ENCODE measurements around the gene DPYSL5. TPM values are rescaled to one million over a fixed set of nuclear protein-coding genes. Genes with fewer than 3 reads are reported as not detected.

The DPYSL5 gene
- total and polyA plus RNA-seq, 4 donors, result not detected

DNA sequence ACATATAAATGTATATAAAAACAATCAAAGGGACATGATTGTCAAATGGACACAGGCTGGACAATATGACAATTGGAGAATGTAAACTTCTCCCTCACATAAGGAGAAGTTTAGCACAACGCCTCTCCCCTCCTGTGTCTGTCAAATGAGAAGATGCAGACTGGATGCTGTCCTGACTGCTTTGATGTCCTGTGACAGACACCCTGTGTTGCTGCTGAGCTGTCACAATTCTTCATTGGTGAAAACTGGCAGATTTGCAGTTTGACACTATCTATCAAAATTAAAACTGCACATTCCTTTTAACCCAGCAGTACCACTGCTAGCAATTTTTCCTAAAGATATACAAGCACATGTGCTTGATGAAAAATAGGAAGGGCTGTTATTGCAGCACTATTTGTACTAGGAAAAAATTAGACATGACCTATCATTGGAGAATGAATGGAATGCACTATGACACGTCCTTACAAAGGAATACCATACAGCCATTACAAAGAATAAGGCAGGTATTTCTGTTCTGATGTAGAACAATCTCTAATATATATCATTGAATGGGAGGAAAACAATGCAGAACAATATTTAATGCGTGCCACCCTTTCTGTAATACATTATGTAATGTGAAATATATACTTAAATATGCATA, 12.4 kb downstream of the DPYSL5 start:
- Histone ChIP-seq H3K27ac (ENCODE audit: low read depth in 1 of 2, low read length in 2 of 2) (no peak overlapping the region), H3K9me3 (ENCODE audit: control insufficient read depth, low read length) (no peaks in the 10 kb centered on the region), H3K27me3 (ENCODE audit: control insufficient read depth in 1 of 2, insufficient read depth in 2 of 2, low read length in 1 of 2) (no peaks in the 10 kb centered on the region), H3K36me3 (ENCODE audit: control insufficient read depth in 1 of 2, insufficient read depth in 2 of 2, low read length in 1 of 2) (no peaks in the 10 kb centered on the region), H3K4me1 (ENCODE audit: control insufficient read depth in 1 of 2, insufficient read depth in 2 of 2, low read length in 2 of 2) (no peaks in the 10 kb centered on the region), H3K4me3 (ENCODE audit: low read length in 2 of 2) (no peak overlapping the region)
- WGBS, 2 donors, result 63 to 66% methylated on average over 3 of the region's 3 CpGs
- DNase-seq (no peak), ATAC-seq (ENCODE audit: low FRiP score) (no peak)
- intact Hi-C loops (cut with DNase I), result no loop called here

DNA sequence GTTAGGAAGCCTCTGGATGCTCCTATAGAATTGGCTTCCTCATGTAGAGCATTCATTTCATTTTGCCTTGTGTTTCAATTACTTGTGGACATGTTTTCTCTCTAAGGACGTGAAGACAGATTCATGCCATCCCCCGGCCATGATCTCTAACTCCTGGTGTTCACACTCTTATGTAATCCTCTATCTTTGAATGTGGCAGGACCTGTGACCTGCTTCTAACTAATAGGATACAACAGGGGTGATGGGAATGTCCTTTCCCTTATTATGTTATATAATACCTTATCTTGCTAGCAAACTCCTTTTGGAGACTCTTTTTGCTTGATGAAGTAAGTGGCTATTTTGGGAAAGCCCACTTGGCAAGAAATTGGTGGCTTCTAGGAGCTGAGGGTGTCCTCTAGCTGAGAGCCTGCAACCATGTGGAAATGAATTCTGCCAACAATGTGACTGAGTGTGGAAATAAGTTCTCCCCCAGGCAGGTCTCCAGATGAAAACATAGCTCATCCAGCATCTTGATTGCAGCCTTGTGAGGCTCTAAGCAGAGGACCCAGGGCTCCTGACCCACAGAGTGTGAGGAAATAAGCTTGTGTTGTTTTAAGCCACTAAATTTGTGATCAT, 13.8 kb downstream of the DPYSL5 start:
- H3K27ac ChIP-seq (ENCODE audit: low read depth in 1 of 2, low read length in 2 of 2), result no peak overlapping the region
- no peak overlapping the region for H3K4me3 ChIP-seq (ENCODE audit: low read length in 2 of 2)
- 50 to 51% methylated on average over 2 of the region's 2 CpGs for WGBS, 2 donors
- peak; percentile 38 for ATAC-seq (ENCODE audit: low FRiP score)
- DNase-seq, result no peak
- H3K4me1 ChIP-seq (ENCODE audit: control insufficient read depth in 1 of 2, insufficient read depth in 2 of 2, low read length in 2 of 2), result no peaks in the 10 kb centered on the region
- H3K9me3 ChIP-seq (ENCODE audit: control insufficient read depth, low read length), result no peaks in the 10 kb centered on the region
- H3K27me3 ChIP-seq (ENCODE audit: control insufficient read depth in 1 of 2, insufficient read depth in 2 of 2, low read length in 1 of 2), result no peaks in the 10 kb centered on the region
- intact Hi-C loops (cut with DNase I), result no loop called here
- H3K36me3 ChIP-seq (ENCODE audit: control insufficient read depth in 1 of 2, insufficient read depth in 2 of 2, low read length in 1 of 2), result no peaks in the 10 kb centered on the region

DNA sequence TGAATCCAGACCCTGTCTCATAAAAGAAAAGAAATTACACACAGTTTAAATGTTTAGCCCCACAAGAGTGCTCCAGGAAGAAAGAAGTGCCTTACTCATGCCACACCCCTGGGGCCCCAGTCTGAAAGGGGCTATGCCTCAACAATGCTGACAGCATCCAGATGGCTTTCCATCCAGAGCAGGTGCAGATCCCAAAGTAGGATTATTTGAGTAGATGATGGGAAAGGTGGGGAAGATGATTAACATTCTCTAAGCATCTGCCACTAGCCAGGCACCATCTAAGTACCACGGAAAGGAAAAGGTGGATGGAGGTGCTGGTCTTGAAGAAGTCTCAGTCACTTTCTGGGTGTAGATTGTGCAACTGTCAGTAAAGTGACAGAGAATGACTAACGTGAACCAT, 16.3 kb downstream of the DPYSL5 start:
- Histone ChIP-seq H3K4me3 (ENCODE audit: low read length in 2 of 2) (no peak overlapping the region), H3K4me1 (ENCODE audit: control insufficient read depth in 1 of 2, insufficient read depth in 2 of 2, low read length in 2 of 2) (no peaks in the 10 kb centered on the region)

DNA sequence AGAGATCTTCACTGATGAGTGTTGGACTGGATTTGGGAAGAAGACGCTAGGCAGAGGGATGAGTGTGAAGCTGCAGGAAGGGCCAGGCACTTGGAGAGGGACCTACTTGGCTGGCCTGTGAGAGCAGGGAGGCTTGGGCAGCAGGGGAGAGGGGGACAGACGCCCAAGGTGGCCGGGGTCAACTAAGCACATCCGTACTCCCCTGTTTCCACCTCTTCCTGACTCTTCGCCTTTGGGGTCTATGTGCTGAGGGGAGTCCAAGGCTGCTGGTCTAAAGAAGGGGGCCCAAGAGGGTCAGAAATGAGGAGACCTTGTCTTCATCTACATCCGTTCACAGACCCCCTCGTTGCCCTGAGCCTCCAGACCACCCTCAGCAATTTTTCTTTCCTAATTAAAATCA, 16.7 kb downstream of the DPYSL5 start:
- Histone ChIP-seq H3K27me3 (ENCODE audit: control insufficient read depth in 1 of 2, insufficient read depth in 2 of 2, low read length in 1 of 2) (no peaks in the 10 kb centered on the region), H3K4me1 (ENCODE audit: control insufficient read depth in 1 of 2, insufficient read depth in 2 of 2, low read length in 2 of 2) (no peaks in the 10 kb centered on the region), H3K9me3 (ENCODE audit: control insufficient read depth, low read length) (no peaks in the 10 kb centered on the region), H3K36me3 (ENCODE audit: control insufficient read depth in 1 of 2, insufficient read depth in 2 of 2, low read length in 1 of 2) (no peaks in the 10 kb centered on the region), H3K27ac (ENCODE audit: low read depth in 1 of 2, low read length in 2 of 2) (no peak overlapping the region), H3K4me3 (ENCODE audit: low read length in 2 of 2) (no peak overlapping the region)
- intact Hi-C loops (cut with DNase I), result no loop called here
- WGBS, 2 donors, result 90 to 93% methylated on average over 7 of the region's 7 CpGs
- no peak for ATAC-seq (ENCODE audit: low FRiP score)
- DNase-seq, result no peak

More for the DNA sequence above, 16.3 kb downstream of the DPYSL5 start:
- no peak for ATAC-seq (ENCODE audit: low FRiP score)
- no peak for DNase-seq
- Histone ChIP-seq H3K27ac (ENCODE audit: low read depth in 1 of 2, low read length in 2 of 2) (no peak overlapping the region), H3K27me3 (ENCODE audit: control insufficient read depth in 1 of 2, insufficient read depth in 2 of 2, low read length in 1 of 2) (no peaks in the 10 kb centered on the region), H3K36me3 (ENCODE audit: control insufficient read depth in 1 of 2, insufficient read depth in 2 of 2, low read length in 1 of 2) (no peaks in the 10 kb centered on the region), H3K9me3 (ENCODE audit: control insufficient read depth, low read length) (no peaks in the 10 kb centered on the region)
- intact Hi-C loops (cut with DNase I), result no loop called here
- 90 to 98% methylated on average over 2 of the region's 2 CpGs for WGBS, 2 donors

DNA sequence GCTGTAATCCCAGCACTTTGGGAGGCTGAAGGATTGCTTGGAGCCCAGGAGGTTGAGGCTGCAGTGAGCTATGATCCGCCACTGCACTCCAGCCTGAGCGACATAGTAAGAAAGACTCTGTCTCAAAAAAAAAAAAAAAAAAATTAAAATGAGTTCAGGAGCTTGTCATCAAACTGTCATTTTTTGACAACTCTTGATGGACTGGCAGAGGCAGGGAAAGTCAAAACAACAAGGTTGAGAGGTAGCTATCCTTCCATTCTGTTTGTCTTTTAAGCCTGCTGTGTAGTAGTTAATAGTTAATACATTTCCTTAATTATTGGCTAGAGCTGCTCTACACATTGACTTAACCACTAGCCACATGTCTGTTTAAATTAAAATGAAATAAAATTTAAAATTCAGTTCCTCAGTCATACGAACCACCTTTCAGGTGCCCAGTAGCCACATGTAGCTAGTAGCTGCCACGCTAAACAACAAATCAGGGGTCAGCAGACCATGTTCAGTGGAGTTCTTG, 22.7 kb downstream of the DPYSL5 start:
- no peak overlapping the region for H3K4me3 ChIP-seq (ENCODE audit: low read length in 2 of 2)
- WGBS, 2 donors, result 91 to 93% methylated on average over 4 of the region's 4 CpGs
- H3K4me1 ChIP-seq (ENCODE audit: control insufficient read depth in 1 of 2, insufficient read depth in 2 of 2, low read length in 2 of 2), result no peaks in the 10 kb centered on the region
- no peaks in the 10 kb centered on the region for H3K36me3 ChIP-seq (ENCODE audit: control insufficient read depth in 1 of 2, insufficient read depth in 2 of 2, low read length in 1 of 2)
- H3K27me3 ChIP-seq (ENCODE audit: control insufficient read depth in 1 of 2, insufficient read depth in 2 of 2, low read length in 1 of 2), result no peaks in the 10 kb centered on the region
- DNase-seq, result no peak
- intact Hi-C loops (cut with DNase I), result no loop called here
- H3K9me3 ChIP-seq (ENCODE audit: control insufficient read depth, low read length), result peaks cover 1% of the 10 kb centered on the region
- H3K27ac ChIP-seq (ENCODE audit: low read depth in 1 of 2, low read length in 2 of 2), result no peak overlapping the region
- ATAC-seq (ENCODE audit: low FRiP score), result no peak

DNA sequence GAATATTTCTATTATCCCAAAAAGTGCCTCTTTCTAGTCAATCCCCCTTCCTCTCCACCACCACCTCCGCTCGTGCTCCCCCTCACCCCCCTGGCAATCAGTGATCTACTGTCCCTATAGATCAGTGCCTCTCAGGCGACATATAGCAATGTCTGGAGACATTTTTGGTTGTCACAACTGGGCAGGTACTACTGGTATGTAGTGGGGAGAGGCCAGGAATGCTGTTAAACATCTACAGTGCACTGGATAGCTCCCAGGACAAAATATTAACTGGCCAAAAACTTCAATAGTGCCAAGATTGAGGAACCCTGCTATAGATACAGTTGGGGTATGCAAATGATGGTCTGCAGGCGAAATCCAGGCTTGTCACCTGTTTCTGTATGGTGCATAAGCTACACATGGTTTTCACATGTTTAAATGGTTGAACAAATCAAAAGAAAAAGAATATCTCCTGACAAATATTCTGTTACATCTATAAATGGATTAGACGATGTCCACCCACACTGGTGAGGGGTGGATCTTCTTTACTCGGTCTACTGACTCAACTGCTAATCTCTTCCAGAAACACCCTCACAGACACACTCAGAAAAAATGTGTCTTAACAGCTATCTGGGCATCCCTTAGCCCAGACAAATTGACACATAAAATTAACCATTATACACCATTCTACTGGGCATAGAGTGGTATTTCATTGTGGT, 25.5 kb downstream of the DPYSL5 start:
- ATAC-seq (ENCODE audit: low FRiP score) (no peak), DNase-seq (no peak)
- Histone ChIP-seq H3K36me3 (ENCODE audit: control insufficient read depth in 1 of 2, insufficient read depth in 2 of 2, low read length in 1 of 2) (no peaks in the 10 kb centered on the region), H3K4me1 (ENCODE audit: control insufficient read depth in 1 of 2, insufficient read depth in 2 of 2, low read length in 2 of 2) (no peaks in the 10 kb centered on the region), H3K9me3 (ENCODE audit: control insufficient read depth, low read length) (peaks cover 1% of the 10 kb centered on the region), H3K4me3 (ENCODE audit: low read length in 2 of 2) (no peak overlapping the region), H3K27ac (ENCODE audit: low read depth in 1 of 2, low read length in 2 of 2) (no peak overlapping the region), H3K27me3 (ENCODE audit: control insufficient read depth in 1 of 2, insufficient read depth in 2 of 2, low read length in 1 of 2) (no peaks in the 10 kb centered on the region)
- WGBS, 2 donors, result 73 to 77% methylated on average over 6 of the region's 6 CpGs
- intact Hi-C loops (cut with DNase I), result no loop called here

DNA sequence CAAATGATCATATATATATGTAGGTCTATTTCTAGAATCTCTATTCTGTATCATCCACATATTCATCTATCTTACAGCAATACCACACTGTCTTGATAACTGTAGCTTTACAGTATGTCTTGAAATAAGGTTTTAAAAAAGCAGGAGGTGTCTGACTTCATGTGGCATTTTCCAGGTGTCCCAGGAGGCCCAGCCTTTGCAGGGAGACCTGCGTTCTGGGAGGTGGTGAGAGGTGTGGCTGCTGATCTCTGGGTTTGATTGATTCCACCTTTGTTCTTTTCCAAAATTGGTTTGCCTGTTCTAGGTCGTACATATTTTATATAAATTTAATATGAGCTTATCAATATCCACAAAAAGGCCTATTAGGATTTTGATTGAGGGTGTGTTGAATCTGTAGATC, 26.6 kb downstream of the DPYSL5 start:
- H3K27me3 ChIP-seq (ENCODE audit: control insufficient read depth in 1 of 2, insufficient read depth in 2 of 2, low read length in 1 of 2), result no peaks in the 10 kb centered on the region
- H3K4me1 ChIP-seq (ENCODE audit: control insufficient read depth in 1 of 2, insufficient read depth in 2 of 2, low read length in 2 of 2), result no peaks in the 10 kb centered on the region
- H3K36me3 ChIP-seq (ENCODE audit: control insufficient read depth in 1 of 2, insufficient read depth in 2 of 2, low read length in 1 of 2), result no peaks in the 10 kb centered on the region
- no peak overlapping the region for H3K4me3 ChIP-seq (ENCODE audit: low read length in 2 of 2)
- intact Hi-C loops (cut with DNase I), result no loop called here
- no peak overlapping the region for H3K27ac ChIP-seq (ENCODE audit: low read depth in 1 of 2, low read length in 2 of 2)
- H3K9me3 ChIP-seq (ENCODE audit: control insufficient read depth, low read length), result peaks cover 1% of the 10 kb centered on the region
- WGBS, 2 donors, result 81 to 90% methylated on average over 2 of the region's 2 CpGs
- no peak for ATAC-seq (ENCODE audit: low FRiP score)
- no peak for DNase-seq

DNA sequence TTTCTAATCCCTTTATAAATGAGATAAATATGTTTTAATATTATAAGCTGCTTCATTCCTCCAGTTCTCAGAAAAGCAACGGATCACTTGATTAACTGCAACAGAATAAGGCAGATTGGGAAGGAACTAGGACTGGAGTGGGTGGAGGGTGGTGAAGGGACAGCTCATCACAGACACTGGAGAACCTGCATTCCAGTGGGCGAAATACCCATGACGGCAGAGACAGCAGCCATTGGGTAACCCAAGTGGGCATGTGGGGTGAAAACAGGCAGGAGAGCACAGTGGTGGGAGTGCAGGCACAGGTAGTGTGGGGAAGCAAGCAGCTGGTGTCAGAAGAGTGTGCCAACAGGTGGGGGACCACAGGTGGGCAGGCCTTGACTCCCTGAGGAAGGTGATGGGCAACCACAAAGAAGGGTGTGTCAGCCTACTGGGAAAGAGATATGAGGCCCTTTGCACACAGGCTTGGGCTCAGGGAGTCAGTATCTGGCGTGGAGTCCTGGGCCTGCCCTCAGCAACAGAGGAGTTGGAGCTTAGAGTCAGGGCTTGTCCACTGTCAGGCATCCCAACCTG, 27.2 kb downstream of the DPYSL5 start:
- H3K27ac ChIP-seq (ENCODE audit: low read depth in 1 of 2, low read length in 2 of 2), result no peak overlapping the region
- WGBS, 2 donors, result 86 to 88% methylated on average over 4 of the region's 4 CpGs
- H3K27me3 ChIP-seq (ENCODE audit: control insufficient read depth in 1 of 2, insufficient read depth in 2 of 2, low read length in 1 of 2), result no peaks in the 10 kb centered on the region
- intact Hi-C loops (cut with DNase I), result no loop called here
- no peaks in the 10 kb centered on the region for H3K4me1 ChIP-seq (ENCODE audit: control insufficient read depth in 1 of 2, insufficient read depth in 2 of 2, low read length in 2 of 2)
- DNase-seq (no peak), ATAC-seq (ENCODE audit: low FRiP score) (no peak)
- H3K9me3 ChIP-seq (ENCODE audit: control insufficient read depth, low read length), result peaks cover 1% of the 10 kb centered on the region
- no peak overlapping the region for H3K4me3 ChIP-seq (ENCODE audit: low read length in 2 of 2)
- no peaks in the 10 kb centered on the region for H3K36me3 ChIP-seq (ENCODE audit: control insufficient read depth in 1 of 2, insufficient read depth in 2 of 2, low read length in 1 of 2)
